Endothelial cell of umbilical vein (primary cell): Measurements from ENCODE around the gene CACNB3. TPM values are rescaled to one million over a fixed set of nuclear protein-coding genes. Genes with fewer than 3 reads are reported as not detected.

Source experiments
- BruUV-seq: library from RNA; stranded (reverse); fragments of 400-500 nt; replicated peaks from 2 replicates; lab custom pipeline; 2021; lab: Mats Ljungman, UMichigan
- CTCF ChIA-PET: fragments of 300-600, 350-600 bp; sonication (Branson Sonifier 250); formaldehyde crosslinking; loops from one replicate; lab custom pipeline; 2021; ENCODE audit warnings: antibody characterized with exemption, inconsistent platforms; lab: Charles Lee
- POLR2A ChIA-PET: fragments of 300-600, 350-600 bp; sonication (Branson Sonifier 250); formaldehyde crosslinking; loops from one replicate; lab custom pipeline; 2021; ENCODE audit warnings: antibody characterized with exemption, inconsistent platforms; lab: Charles Lee
- DNase-seq: peaks from one replicate; pipeline ENCODE4 v3.0.0-alpha.2; 2011; ENCODE audit warnings: low read depth, low spot score
- FAIRE-seq: peaks from 2 replicates; lab custom pipeline; 2011; peaks lifted over from hg19 to GRCh38; lab: Jason Lieb, UNC
- H2AFZ ChIP-seq: 2 replicates; pipeline ENCODE4 v1.6.0; 2012; ENCODE audit warnings: low read depth, low read length, control low read depth, inconsistent platforms
- H3K27ac ChIP-seq: 2 replicates; pipeline ENCODE4 v1.5.1; 2011; ENCODE audit warnings: low read depth, mild to moderate bottlenecking, control low read depth, low read length, moderate library complexity; ENCODE audit not compliant: insufficient read depth
- H3K27me3 ChIP-seq, 2 experiments: 2 replicates each; pipeline versions ENCODE4 v1.6.0 to v1.6.1; 2011; ENCODE audit warnings: low read length in 2 of 2, mixed read lengths in 1 of 2; ENCODE audit not compliant: control insufficient read depth in 2 of 2, insufficient read depth in 2 of 2
- H3K36me3 ChIP-seq, 2 experiments: 2 replicates in 1 of 2; 3 replicates in 1 of 2; pipeline ENCODE4 v1.5.1; 2011; ENCODE audit warnings: low read length in 2 of 2, mild to moderate bottlenecking in 1 of 2, moderate library complexity in 1 of 2; ENCODE audit not compliant: control insufficient read depth in 2 of 2, insufficient read depth in 2 of 2; ENCODE audit errors: extremely low read depth in 1 of 2
- H3K4me1 ChIP-seq: 3 replicates; pipeline ENCODE4 v1.5.1; 2011; ENCODE audit warnings: mild to moderate bottlenecking, low read length; ENCODE audit not compliant: control insufficient read depth, insufficient read depth; ENCODE audit errors: extremely low read depth
- H3K4me2 ChIP-seq: 2 replicates; pipeline ENCODE4 v1.6.1; 2011; ENCODE audit warnings: low read length, control low read depth, mixed read lengths; ENCODE audit not compliant: insufficient read depth
- H3K4me3 ChIP-seq, 3 experiments: fragments of 200-600 bp in 1 of 3; sonication (generic), shearing (Covaris generic) in 1 of 3; replicated peaks in 1 of 3; 2 replicates each; pipeline ENCODE4 v1.5.1; 2011 to 2016; ENCODE audit warnings: control low read depth in 3 of 3, low read length in 3 of 3, mild to moderate bottlenecking in 2 of 3, inconsistent platforms in 1 of 3, low read depth in 1 of 3, moderate library complexity in 1 of 3; ENCODE audit not compliant: insufficient read depth in 1 of 3
- H3K79me2 ChIP-seq: 2 replicates; pipeline ENCODE4 v1.6.0; 2012; ENCODE audit warnings: low read length, inconsistent platforms; ENCODE audit not compliant: control insufficient read depth, insufficient read depth
- H3K9ac ChIP-seq: replicated peaks from 2 replicates; pipeline ENCODE3; 2011; ENCODE audit warnings: low read length, control low read depth; ENCODE audit not compliant: insufficient read depth; ENCODE audit errors: extremely low read depth
- H3K9me1 ChIP-seq: replicated peaks from 3 replicates; pipeline ENCODE4 v1.6.0; 2011; ENCODE audit warnings: mild to moderate bottlenecking, low read length; ENCODE audit not compliant: control insufficient read depth, insufficient read depth; ENCODE audit errors: extremely low read depth
- H3K9me3 ChIP-seq: replicated peaks from 2 replicates; pipeline ENCODE4 v1.5.1; 2012; ENCODE audit warnings: low read length, inconsistent platforms; ENCODE audit not compliant: control insufficient read depth, insufficient read depth
- H4K20me1 ChIP-seq: replicated peaks from 2 replicates; pipeline ENCODE3; 2011; ENCODE audit warnings: mild to moderate bottlenecking, low read length; ENCODE audit not compliant: control insufficient read depth, insufficient read depth; ENCODE audit errors: extremely low read depth
- EZH2 ChIP-seq: IDR thresholded peaks from 2 replicates; pipeline ENCODE4 v1.6.1; 2012; ENCODE audit warnings: borderline replicate concordance, low read depth, mild to moderate bottlenecking, moderate library complexity, low read length, inconsistent platforms; ENCODE audit not compliant: severe bottlenecking
- FOS ChIP-seq: IDR thresholded peaks from 2 replicates; pipeline ENCODE4 v1.6.1; 2011; ENCODE audit warnings: mild to moderate bottlenecking, low read length, moderate library complexity, borderline replicate concordance; ENCODE audit not compliant: insufficient read depth
- GATA2 ChIP-seq: IDR thresholded peaks from 2 replicates; pipeline ENCODE4 v1.7.0; 2011; ENCODE audit warnings: low read depth, mild to moderate bottlenecking, moderate library complexity, mixed read lengths, low read length; ENCODE audit not compliant: insufficient read length, insufficient read depth
- JUN ChIP-seq: IDR thresholded peaks from 2 replicates; pipeline ENCODE4 v1.6.1; 2011; ENCODE audit warnings: borderline replicate concordance, low read depth; ENCODE audit not compliant: insufficient read length, insufficient read depth
- MAX ChIP-seq: IDR thresholded peaks from 2 replicates; pipeline ENCODE4 v1.6.1; 2011; ENCODE audit not compliant: insufficient read depth, insufficient read length
- MYC ChIP-seq: IDR thresholded peaks from one replicate; pipeline ENCODE4 v1.6.1; 2011; ENCODE audit warnings: mild to moderate bottlenecking, low read depth, low read length
- POLR2A ChIP-seq: IDR thresholded peaks from 2 replicates; pipeline ENCODE4 v1.6.1; 2012; ENCODE audit warnings: low read depth, mild to moderate bottlenecking, control low read depth, low read length
- POLR2AphosphoS5 ChIP-seq: IDR thresholded peaks from 2 replicates; pipeline ENCODE4 v1.6.1; 2012; ENCODE audit warnings: low read depth, mild to moderate bottlenecking, control low read depth, low read length, moderate library complexity; ENCODE audit not compliant: insufficient read depth
- dilution Hi-C: fragments of 300-500 bp; cut with MboI; formaldehyde crosslinking; loops from one replicate; pipeline ENCODE4 v1.15.0; 2019; ENCODE audit warnings: low sequenced_read_pairs; ENCODE audit not compliant: extremely low pct_ligation_motif_present
- intact Hi-C: fragments of 100-400 bp; cut with micrococcal nuclease; formaldehyde crosslinking; loops from one replicate; pipeline ENCODE4 v1.10.0; 2022
- polyA plus RNA-seq, 4 experiments: library from polyadenylated mRNA; depleted of rRNA in 3 of 4; stranded (reverse) in 3 of 4; unstranded in 1 of 4; fragments of >200 nt; gene quantifications; 2 replicates each; pipeline versions ENCODE4 v1.2.1 to v1.2.3, GENCODE V29; 2011 to 2012; ENCODE audit warnings: missing spikeins in 1 of 4
- total RNA-seq: library from RNA; stranded (reverse); gene quantifications from 2 replicates; pipeline ENCODE4 v1.2.3, GENCODE V29; 2021
- TF ChIP-seq, protein P1 (sequence below), 2 donors: IDR thresholded peaks; 1 replicate in 1 of 2; 2 replicates in 1 of 2; pipeline ENCODE4 v1.5.1; 2011; ENCODE audit warnings: low read length in 2 of 2, mild to moderate bottlenecking in 2 of 2, moderate library complexity in 2 of 2, control low read depth in 1 of 2, inconsistent platforms in 1 of 2, low read depth in 1 of 2; ENCODE audit not compliant: insufficient read depth in 1 of 2; ENCODE audit errors: extremely low read depth in 1 of 2

CACNB3 gene
- total and polyA plus RNA-seq, 2 donors (not counting 3 experiments of a cell fraction or from before 2014, with no cell fraction given) = 37.4 to 61.8 TPM

GRCh38 chr12:48858043-48858442, 39.7 kb downstream of the CACNB3 start:
- Histone ChIP-seq H3K27me3 (peaks cover 0 to 4% of the 10 kb centered on the region in 2 experiments), H3K79me2 (no peaks in the 10 kb centered on the region), H3K27ac (no peak overlapping the region), H4K20me1 (no peaks in the 10 kb centered on the region), H3K4me1 (peaks cover 4% of the 10 kb centered on the region), H3K9me1 (no peaks in the 10 kb centered on the region), H3K36me3 (peaks cover 0 to 6% of the 10 kb centered on the region in 2 experiments), H2AFZ (no peak overlapping the region), H3K9ac (no peak overlapping the region), H3K4me3 (no peak overlapping the region), H3K9me3 (no peaks in the 10 kb centered on the region), H3K4me2 (no peak overlapping the region)
- TF ChIP-seq MAX = no peak
- no peak for TF ChIP-seq POLR2A
- TF ChIP-seq, protein P1, sequence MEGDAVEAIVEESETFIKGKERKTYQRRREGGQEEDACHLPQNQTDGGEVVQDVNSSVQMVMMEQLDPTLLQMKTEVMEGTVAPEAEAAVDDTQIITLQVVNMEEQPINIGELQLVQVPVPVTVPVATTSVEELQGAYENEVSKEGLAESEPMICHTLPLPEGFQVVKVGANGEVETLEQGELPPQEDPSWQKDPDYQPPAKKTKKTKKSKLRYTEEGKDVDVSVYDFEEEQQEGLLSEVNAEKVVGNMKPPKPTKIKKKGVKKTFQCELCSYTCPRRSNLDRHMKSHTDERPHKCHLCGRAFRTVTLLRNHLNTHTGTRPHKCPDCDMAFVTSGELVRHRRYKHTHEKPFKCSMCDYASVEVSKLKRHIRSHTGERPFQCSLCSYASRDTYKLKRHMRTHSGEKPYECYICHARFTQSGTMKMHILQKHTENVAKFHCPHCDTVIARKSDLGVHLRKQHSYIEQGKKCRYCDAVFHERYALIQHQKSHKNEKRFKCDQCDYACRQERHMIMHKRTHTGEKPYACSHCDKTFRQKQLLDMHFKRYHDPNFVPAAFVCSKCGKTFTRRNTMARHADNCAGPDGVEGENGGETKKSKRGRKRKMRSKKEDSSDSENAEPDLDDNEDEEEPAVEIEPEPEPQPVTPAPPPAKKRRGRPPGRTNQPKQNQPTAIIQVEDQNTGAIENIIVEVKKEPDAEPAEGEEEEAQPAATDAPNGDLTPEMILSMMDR (IDR thresholded peaks at IDR 0.05; ENCODE audit: extremely low read depth in 1 of 2, insufficient read depth in 1 of 2, low read depth in 1 of 2, low read length in 2 of 2) = no peak
- no peak for TF ChIP-seq JUN
- TF ChIP-seq MYC = no peak
- TF ChIP-seq EZH2 = no peak
- no peak for TF ChIP-seq GATA2
- TF ChIP-seq FOS = no peak
- TF ChIP-seq POLR2AphosphoS5 = no peak
- CTCF ChIA-PET = interaction anchor here (0.7 to 11.3 kb wide), 5 partner anchors 7 to 130 kb away, joined by 3 to 703 read pairs (median 6); partner anchors contain the start of gene RND1
- intact Hi-C loops = no loop called here
- DNase-seq (no peak), FAIRE-seq (no peak)
- dilution Hi-C loops = no loop called here
- no TSS peak for BruUV-seq
- POLR2A ChIA-PET = no interaction called here
